H1 (cell line): ENCODE measurements around the gene DAO. TPM values are rescaled to one million over a fixed set of nuclear protein-coding genes. Genes with fewer than 3 reads are reported as not detected.
A peak's percentile ranks its signal among the peaks of the same experiment; 100 is the strongest.

Source experiments
- CTCF ChIA-PET: fragments of 300-600 bp; sonication (Branson Sonifier 250); formaldehyde crosslinking; loops from one replicate; lab custom pipeline; 2021; ENCODE audit not compliant: partially characterized antibody; lab: Charles Lee
- POLR2A ChIA-PET: fragments of 300-600 bp; sonication (Branson Sonifier 250); formaldehyde crosslinking; loops from one replicate; lab custom pipeline; 2021; ENCODE audit warnings: inconsistent platforms; ENCODE audit not compliant: partially characterized antibody; lab: Charles Lee
- DNase-seq, 2 experiments: peaks; one replicate each; pipeline versions ENCODE4 v3.0.0 to v3.0.0-alpha.2; 2010 to 2022; ENCODE audit warnings: low spot score in 2 of 2, low read depth in 1 of 2, mixed read lengths in 1 of 2
- FAIRE-seq: peaks from 2 replicates; lab custom pipeline; 2011; peaks lifted over from hg19 to GRCh38; lab: Jason Lieb, UNC
- H2AFZ ChIP-seq: 2 replicates; pipeline ENCODE4 v1.8.1; 2012; ENCODE audit warnings: low read length, inconsistent platforms
- H2AK5ac ChIP-seq: 2 replicates; pipeline ENCODE4 v1.6.1; 2013; ENCODE audit warnings: low read depth, low read length
- H2BK120ac ChIP-seq: replicated peaks from 2 replicates; pipeline ENCODE3; 2013; ENCODE audit warnings: low read depth, low read length, inconsistent platforms
- H2BK12ac ChIP-seq: 2 replicates; pipeline ENCODE4 v1.6.1; 2013; ENCODE audit warnings: low read depth, low read length
- H2BK15ac ChIP-seq: 2 replicates; pipeline ENCODE4 v1.6.1; 2013; ENCODE audit warnings: low read length
- H2BK20ac ChIP-seq: 2 replicates; pipeline ENCODE4 v1.6.1; 2013; ENCODE audit warnings: low read length
- H2BK5ac ChIP-seq: 2 replicates; pipeline ENCODE4 v1.6.1; 2013; ENCODE audit warnings: low read depth, low read length
- H3K14ac ChIP-seq: 2 replicates; pipeline ENCODE4 v1.6.1; 2013; ENCODE audit warnings: inconsistent platforms; ENCODE audit not compliant: insufficient read length
- H3K18ac ChIP-seq: 2 replicates; pipeline ENCODE4 v1.6.1; 2013; ENCODE audit warnings: low read length; ENCODE audit errors: extremely low read depth
- H3K23ac ChIP-seq: 2 replicates; pipeline ENCODE4 v1.6.1; 2013; ENCODE audit warnings: inconsistent platforms; ENCODE audit not compliant: insufficient read length
- H3K23me2 ChIP-seq: 2 replicates; pipeline ENCODE4 v1.6.1; 2013; ENCODE audit warnings: low read depth, low read length
- H3K27ac ChIP-seq: 2 replicates; pipeline ENCODE4 v1.6.1; 2011; ENCODE audit warnings: low read depth, low read length, inconsistent platforms
- H3K27me3 ChIP-seq, 4 experiments: replicated peaks in 1 of 4; 1 replicate in 1 of 4; 2 replicates in 3 of 4; pipeline versions ENCODE4 v1.6.1 to v1.8.1; 2011 to 2013; ENCODE audit warnings: low read length in 3 of 4, mild to moderate bottlenecking in 3 of 4, inconsistent platforms in 2 of 4, mixed read lengths in 2 of 4, moderate library complexity in 1 of 4; ENCODE audit not compliant: control insufficient read depth in 3 of 4, insufficient read depth in 3 of 4; ENCODE audit errors: extremely low read depth in 1 of 4
- H3K36me3 ChIP-seq, 4 experiments: 2 replicates each; pipeline versions ENCODE4 v1.6.1 to v1.8.1; 2011 to 2013; ENCODE audit warnings: mild to moderate bottlenecking in 4 of 4, low read length in 3 of 4, moderate library complexity in 2 of 4, control low read depth in 1 of 4, inconsistent platforms in 1 of 4; ENCODE audit not compliant: insufficient read depth in 4 of 4, control insufficient read depth in 2 of 4
- H3K4ac ChIP-seq: replicated peaks from 2 replicates; pipeline ENCODE3; 2013; ENCODE audit warnings: low read length, low read depth, mixed read lengths, inconsistent platforms; ENCODE audit not compliant: insufficient read length
- H3K4me1 ChIP-seq, 4 experiments: replicated peaks in 1 of 4; 1 replicate in 1 of 4; 2 replicates in 3 of 4; pipeline versions ENCODE4 v1.6.1 to v1.8.1; 2011 to 2013; ENCODE audit warnings: low read length in 3 of 4, inconsistent platforms in 2 of 4, mixed read lengths in 1 of 4; ENCODE audit not compliant: insufficient read depth in 4 of 4, control insufficient read depth in 3 of 4
- H3K4me2 ChIP-seq, 2 experiments: 2 replicates each; pipeline versions ENCODE4 v1.6.1 to v1.8.1; 2011 to 2013; ENCODE audit warnings: low read depth in 2 of 2, low read length in 2 of 2, control low read depth in 1 of 2, inconsistent platforms in 1 of 2, mild to moderate bottlenecking in 1 of 2; ENCODE audit not compliant: insufficient read depth in 1 of 2
- H3K4me3 ChIP-seq, 4 experiments: fragments of 200-600, 300-600 bp in 1 of 4; sonication (generic), shearing (Covaris generic), sonication (Bioruptor Twin) in 1 of 4; 2 replicates each; pipeline versions ENCODE4 v1.5.1 to v1.8.1; 2011 to 2016; ENCODE audit warnings: low read length in 4 of 4, low read depth in 3 of 4, control low read depth in 2 of 4, inconsistent platforms in 2 of 4, mild to moderate bottlenecking in 2 of 4, mixed read lengths in 1 of 4, moderate library complexity in 1 of 4; ENCODE audit not compliant: insufficient read depth in 2 of 4; ENCODE audit errors: extremely low read depth in 1 of 4
- H3K56ac ChIP-seq: replicated peaks from 2 replicates; pipeline ENCODE3; 2013; ENCODE audit warnings: low read depth, mild to moderate bottlenecking, mixed read lengths, low read length, inconsistent platforms; ENCODE audit not compliant: insufficient read length
- H3K79me1 ChIP-seq: 2 replicates; pipeline ENCODE4 v1.6.1; 2013; ENCODE audit warnings: low read depth, low read length, control low read depth
- H3K79me2 ChIP-seq, 2 experiments: 2 replicates each; pipeline versions ENCODE4 v1.6.1 to v1.8.1; 2012 to 2013; ENCODE audit warnings: low read length in 2 of 2, mild to moderate bottlenecking in 2 of 2, inconsistent platforms in 1 of 2; ENCODE audit not compliant: insufficient read depth in 2 of 2, control insufficient read depth in 1 of 2
- H3K9ac ChIP-seq, 4 experiments: replicated peaks in 1 of 4; 1 replicate in 1 of 4; 2 replicates in 3 of 4; pipeline versions ENCODE4 v1.6.1 to v1.8.1; 2011 to 2013; ENCODE audit warnings: low read depth in 3 of 4, low read length in 3 of 4, control low read depth in 2 of 4, mild to moderate bottlenecking in 2 of 4, moderate library complexity in 2 of 4, inconsistent platforms in 1 of 4; ENCODE audit errors: extremely low read depth in 1 of 4
- H3K9me3 ChIP-seq, 2 experiments: 2 replicates each; pipeline versions ENCODE4 v1.6.1 to v1.8.1; 2012 to 2013; ENCODE audit warnings: mild to moderate bottlenecking in 2 of 2, moderate library complexity in 2 of 2, control low read depth in 1 of 2, inconsistent platforms in 1 of 2, low read depth in 1 of 2, low read length in 1 of 2, mixed read lengths in 1 of 2; ENCODE audit not compliant: insufficient read depth in 2 of 2
- H4K20me1 ChIP-seq, 2 experiments: replicated peaks in 1 of 2; 2 replicates each; pipeline versions ENCODE3 to v1.8.1; 2011 to 2013; ENCODE audit warnings: inconsistent platforms in 2 of 2, low read length in 2 of 2, mild to moderate bottlenecking in 1 of 2; ENCODE audit not compliant: insufficient read depth in 2 of 2, control insufficient read depth in 1 of 2
- H4K5ac ChIP-seq: 2 replicates; pipeline ENCODE4 v1.6.1; 2013; ENCODE audit warnings: low read length, low read depth, mixed read lengths, inconsistent platforms; ENCODE audit not compliant: insufficient read length
- H4K8ac ChIP-seq: 2 replicates; pipeline ENCODE4 v1.8.0; 2013; ENCODE audit warnings: mild to moderate bottlenecking, moderate library complexity, low read length, inconsistent platforms; ENCODE audit not compliant: insufficient read depth; ENCODE audit errors: extremely low read depth
- H4K91ac ChIP-seq: replicated peaks from 2 replicates; pipeline ENCODE3; 2013; ENCODE audit warnings: low read length, mixed read lengths, inconsistent platforms; ENCODE audit not compliant: insufficient read length
- FOSL1 ChIP-seq: IDR thresholded peaks from 2 replicates; pipeline ENCODE4 v1.6.1; 2011; ENCODE audit warnings: mild to moderate bottlenecking, low read depth, low read length, moderate library complexity; ENCODE audit not compliant: insufficient read depth
- HDAC2 ChIP-seq, 2 experiments: fragments of 300-600 bp in 1 of 2; sonication (generic) in 1 of 2; IDR thresholded peaks; 2 replicates each; pipeline ENCODE4 v1.6.1; 2011 to 2012; ENCODE audit warnings: low read depth in 2 of 2, low read length in 2 of 2, mild to moderate bottlenecking in 2 of 2, moderate library complexity in 2 of 2, borderline replicate concordance in 1 of 2, inconsistent platforms in 1 of 2
- KDM1A ChIP-seq: fragments of 200-600, 300-600 bp; sonication (generic); IDR thresholded peaks from 2 replicates; pipeline ENCODE4 v1.7.1; 2016; ENCODE audit warnings: mild to moderate bottlenecking, low read length, borderline replicate concordance
- WGBS, 2 experiments: shearing (Covaris generic) in 1 of 2; methylation state at CpG; one replicate each; pipeline versions ENCODE4 v1.1.6 to v1.1.7; 2013 to 2015; ENCODE audit warnings: low lambda C conversion rate in 2 of 2, mixed read lengths in 2 of 2, inconsistent platforms in 1 of 2, low coverage in 1 of 2, missing lambda C conversion rate in 1 of 2; ENCODE audit not compliant: insufficient replicate concordance in 2 of 2, insufficient coverage in 1 of 2, insufficient read length in 1 of 2; ENCODE audit errors: extremely low coverage in 1 of 2, missing lambda C conversion rate in 1 of 2; 5-methylcytosine and 5-hydroxymethylcytosine counted together
- polyA plus RNA-seq, 7 experiments: library from polyadenylated mRNA; depleted of rRNA in 3 of 7; stranded (reverse) in 5 of 7; unstranded in 2 of 7; fragments of >200 nt in 5 of 7; fragments of 200-250 nt in 2 of 7; gene quantifications; 1 replicate in 5 of 7; 2 replicates in 1 of 7; 4 replicates in 1 of 7; pipeline versions ENCODE4 v1.2.1 to v1.2.3, GENCODE V29; 2011 to 2013; ENCODE audit warnings: missing spikeins in 2 of 7, mixed read lengths in 2 of 7
- total RNA-seq: library from RNA; stranded (reverse); fragmentation: NEBNext Ultra II Directional; extraction: Animal tissue kit (Norgen Biotek cat#: 25700); gene quantifications from 2 replicates; pipeline ENCODE4 v1.2.1, GENCODE V29; 2021

Gene DAO
- total and polyA plus RNA-seq, 2 of the 8 experiments (the other 6 are each of a cell fraction or from before 2014, with no cell fraction given), result not detected

DNA sequence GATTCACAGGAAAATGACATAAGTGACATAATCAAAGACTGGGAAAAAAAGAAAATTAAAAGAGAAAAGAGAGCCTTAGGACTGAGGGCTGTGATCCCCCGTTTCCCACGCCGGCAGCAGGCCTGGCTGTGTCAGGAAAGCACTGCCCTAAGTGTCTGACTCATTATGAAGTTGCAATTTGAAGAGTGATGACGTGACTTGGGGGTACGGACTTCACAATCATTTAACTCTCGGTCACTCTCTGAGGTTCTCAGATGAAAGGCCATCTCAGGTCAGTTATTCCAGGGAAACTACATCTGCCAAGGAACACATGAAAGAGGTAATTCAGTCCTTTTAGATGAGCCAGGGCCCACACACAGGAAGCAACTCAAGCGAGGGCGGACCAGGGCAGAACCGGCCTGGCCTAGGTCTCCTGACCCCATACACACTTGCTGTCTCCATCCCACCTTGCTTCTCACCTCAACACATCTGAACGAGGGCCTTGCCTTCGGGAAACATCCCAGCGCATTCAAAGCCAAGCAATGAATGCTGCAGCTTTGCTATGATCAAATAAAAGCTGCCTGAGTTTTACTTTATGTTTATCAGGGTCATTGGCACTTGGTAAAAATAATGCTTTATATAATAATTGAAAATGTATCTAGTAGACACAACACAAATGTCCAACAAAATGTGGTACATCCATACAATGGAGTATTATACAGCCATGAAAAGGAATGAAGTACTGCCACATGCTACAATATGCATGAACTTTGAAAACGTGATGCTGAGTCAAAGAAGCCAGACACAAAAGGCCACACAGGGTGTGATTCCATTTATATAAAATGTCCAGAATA lies 25.2 kb upstream of the DAO start:
- no peak overlapping the region for H3K4me2 ChIP-seq
- no peak overlapping the region for H2BK20ac ChIP-seq
- H4K91ac ChIP-seq, result no peak overlapping the region
- H2BK12ac ChIP-seq, result no peak overlapping the region
- H3K36me3 ChIP-seq, result peaks cover 0 to 10% (median 0%) of the 10 kb centered on the region in 4 experiments; a peak in 1 of 8 replicates
- CTCF ChIA-PET, result no interaction called here
- H3K23me2 ChIP-seq, result peaks cover 14% of the 10 kb centered on the region
- TF ChIP-seq KDM1A (peak; percentile 92), HDAC2 (IDR thresholded peaks at IDR 0.05; ENCODE audit: borderline replicate concordance in 1 of 2, low read depth in 2 of 2, low read length in 2 of 2) (peak in 1 of 2 experiments; percentile 68; a peak in 1 of 4 replicates), FOSL1 (no peak)
- H3K18ac ChIP-seq, result no peak overlapping the region
- no peak overlapping the region for H2BK5ac ChIP-seq
- FAIRE-seq, result no peak
- 0 out of 4 replicates have a peak, but pooled peaks cover 0 to 4% of the 10 kb centered on the region in 2 experiments for H3K9me3 ChIP-seq
- H3K27ac ChIP-seq, result no peak overlapping the region
- no peak overlapping the region for H2AFZ ChIP-seq
- H2AK5ac ChIP-seq, result no peak overlapping the region
- H4K5ac ChIP-seq, result no peak overlapping the region
- H3K79me2 ChIP-seq, result peaks cover 0 to 31% of the 10 kb centered on the region in 2 experiments; a peak in 2 of 4 replicates
- H3K79me1 ChIP-seq, result peaks cover 13% of the 10 kb centered on the region
- H3K4me1 ChIP-seq, result peaks cover 4 to 29% (median 18%) of the 10 kb centered on the region in 4 experiments
- no peak overlapping the region for H4K8ac ChIP-seq
- DNase-seq, result no peak
- H3K4me3 ChIP-seq, result no peak overlapping the region
- H2BK15ac ChIP-seq, result no peak overlapping the region
- peaks cover 0 to 2% (median 0%) of the 10 kb centered on the region in 4 experiments; a peak in 3 of 7 replicates for H3K27me3 ChIP-seq
- H3K23ac ChIP-seq, result no peak overlapping the region
- peaks cover 2 to 6% of the 10 kb centered on the region in 2 experiments for H4K20me1 ChIP-seq
- H3K56ac ChIP-seq, result no peak overlapping the region
- 93% methylated on average over 13 of the region's 13 CpGs; no CpG with 5 or more reads in 1 of the 2 experiments for WGBS, 2 experiments
- no peak overlapping the region for H3K4ac ChIP-seq
- no peak overlapping the region for H3K9ac ChIP-seq
- no peak overlapping the region for H3K14ac ChIP-seq
- no peak overlapping the region for H2BK120ac ChIP-seq
- POLR2A ChIA-PET, result no interaction called here
